NOMO-1 treated with dmso at 0.1 percent for 144 hours (cell line): ENCODE results near the gene HOXB3.
A peak's percentile ranks its signal among the peaks of the same experiment; 100 is the strongest.

ENCODE experiments used
- DNase-seq: peaks from one replicate; lab custom pipeline; 2025; ENCODE audit not compliant: unreplicated experiment; lab: John Stamatoyannopoulos, UW

The HOXB3 gene

DNA sequence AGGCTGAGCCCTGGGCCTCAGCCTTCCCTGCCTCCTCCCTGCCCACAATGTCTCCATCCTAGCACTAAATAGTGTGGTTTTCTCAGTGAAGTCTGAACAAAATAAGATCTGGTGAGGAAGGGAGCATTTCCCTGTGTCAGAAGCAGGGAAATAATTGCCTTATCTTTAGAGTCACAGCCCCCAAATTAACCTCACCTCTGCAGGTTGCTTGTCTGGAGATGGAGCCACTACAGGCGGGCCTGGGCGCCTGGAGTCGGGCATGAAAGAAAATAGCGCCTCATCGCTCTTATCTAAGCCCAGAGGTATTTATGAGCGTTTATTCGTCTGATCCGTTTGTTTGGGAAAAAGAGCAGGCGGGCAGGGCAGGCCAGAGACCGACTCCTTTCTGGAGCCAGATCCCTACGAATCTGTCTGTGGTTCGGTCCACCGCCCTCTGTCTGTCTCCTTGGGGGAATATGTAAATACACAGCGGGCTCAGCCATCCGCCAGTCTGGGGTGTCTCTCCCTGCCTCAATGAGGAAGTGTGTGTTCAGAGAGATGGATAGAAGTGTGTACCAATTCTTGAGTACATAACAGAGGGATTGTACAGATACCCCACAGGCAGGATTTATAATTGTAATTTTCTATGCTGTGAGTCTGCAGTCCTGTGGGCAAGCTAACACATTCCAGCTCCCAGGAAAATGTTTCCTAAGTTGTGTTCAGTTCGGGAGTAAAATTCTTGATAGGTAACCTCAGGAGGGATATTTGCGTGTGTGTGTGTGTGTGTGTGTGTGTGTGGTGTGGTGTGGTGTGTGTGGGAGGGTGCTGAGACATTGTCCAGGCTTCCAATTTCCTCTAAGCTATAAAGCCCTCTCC, 10.4 kb upstream of the HOXB3 start:
- no peak for DNase-seq

DNA sequence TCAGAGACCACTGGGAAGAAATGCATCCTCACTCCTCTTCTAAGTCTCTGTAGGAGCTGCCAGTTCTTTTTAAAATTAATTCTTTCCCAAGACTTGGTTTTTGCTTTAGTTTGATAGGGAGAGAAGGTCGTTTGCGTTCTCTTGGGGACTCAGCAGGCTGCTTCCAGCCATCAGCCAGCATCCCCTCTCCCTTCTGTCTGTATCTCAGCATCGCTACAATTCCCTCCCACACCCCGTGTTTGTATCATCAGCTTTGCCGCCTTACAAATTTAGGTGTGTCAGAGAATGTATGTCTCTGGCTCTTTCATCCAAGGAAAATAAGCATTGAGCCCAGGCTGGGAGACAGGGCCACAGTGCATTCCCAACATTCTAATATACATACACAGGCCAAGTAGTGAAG, 9.3 kb upstream of the HOXB3 start:
- DNase-seq: no peak

DNA sequence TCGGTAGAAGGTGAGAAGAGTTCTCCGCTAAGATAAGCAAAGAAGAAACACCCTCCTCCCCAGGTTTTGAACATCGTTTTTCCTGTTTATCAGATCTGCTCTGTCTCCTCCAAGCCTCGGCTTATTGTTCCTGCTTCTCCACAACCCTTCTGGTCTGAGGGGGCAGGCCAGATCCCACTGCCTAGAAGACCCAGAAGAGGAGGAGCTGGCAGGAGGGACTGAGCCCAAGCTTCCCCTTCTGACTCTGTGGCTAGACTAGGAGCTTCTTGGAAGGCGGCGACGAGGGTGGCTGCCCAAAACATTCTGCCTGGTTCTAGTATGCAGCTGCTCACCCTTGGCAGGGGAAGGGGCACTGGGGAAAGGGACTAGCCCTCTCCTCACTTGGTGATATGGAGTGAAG, 8.7 kb upstream of the HOXB3 start:
- DNase-seq: no peak

DNA sequence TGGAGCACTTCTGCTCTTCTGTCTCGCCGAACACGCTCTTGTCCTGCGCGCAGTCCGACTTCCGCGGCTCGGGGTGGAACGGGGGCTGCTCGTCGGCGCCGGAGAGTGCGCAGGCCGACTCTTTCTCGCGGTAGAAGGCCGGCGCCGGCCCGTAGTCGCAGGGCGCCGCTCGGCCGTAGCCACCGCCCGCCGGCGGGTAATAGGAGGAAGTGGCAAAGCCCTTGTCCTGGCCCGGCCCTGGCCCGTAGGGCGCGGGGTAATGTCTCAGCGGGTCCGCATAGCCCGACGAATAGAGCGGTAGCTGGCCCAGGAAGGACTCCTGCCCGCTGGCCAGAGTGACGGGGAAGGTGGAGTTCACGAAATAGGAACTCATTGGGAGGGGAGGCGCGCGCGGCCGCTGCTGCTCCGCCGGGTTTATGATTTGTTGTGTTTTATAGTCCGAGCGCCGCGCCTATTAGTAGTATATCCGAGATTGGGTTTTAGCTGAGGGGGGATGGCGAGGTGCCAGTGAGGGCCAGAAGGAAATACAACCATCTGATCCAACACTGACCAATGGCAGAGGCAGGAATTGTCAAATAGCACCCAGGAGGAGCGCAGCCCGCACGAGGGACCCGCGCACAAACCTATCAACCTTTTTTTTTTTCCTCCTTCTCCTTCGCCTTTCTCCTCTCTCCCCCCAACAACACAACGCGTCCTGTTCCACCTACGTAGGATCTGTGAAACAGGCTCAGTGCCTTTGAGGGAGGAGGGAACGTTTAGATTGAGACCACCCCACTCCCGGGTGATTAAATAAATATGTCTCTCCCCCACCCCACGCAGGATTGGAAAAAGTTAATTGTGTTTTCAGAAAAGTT, 8.0 kb upstream of the HOXB3 start:
- DNase-seq: no peak

DNA sequence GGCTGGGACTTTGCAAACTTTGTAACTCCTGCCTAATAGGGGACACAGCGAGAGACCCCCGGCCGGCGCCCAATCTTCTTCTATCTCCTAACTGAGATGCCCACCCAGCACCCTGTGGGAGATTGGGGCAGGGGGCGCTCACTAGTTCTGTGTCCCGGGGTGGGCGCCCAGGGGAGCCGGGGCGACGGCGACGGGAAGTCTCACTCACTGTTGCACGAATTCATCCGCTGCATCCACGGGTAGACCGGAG, 7.4 kb upstream of the HOXB3 start:
- DNase-seq: no peak

DNA sequence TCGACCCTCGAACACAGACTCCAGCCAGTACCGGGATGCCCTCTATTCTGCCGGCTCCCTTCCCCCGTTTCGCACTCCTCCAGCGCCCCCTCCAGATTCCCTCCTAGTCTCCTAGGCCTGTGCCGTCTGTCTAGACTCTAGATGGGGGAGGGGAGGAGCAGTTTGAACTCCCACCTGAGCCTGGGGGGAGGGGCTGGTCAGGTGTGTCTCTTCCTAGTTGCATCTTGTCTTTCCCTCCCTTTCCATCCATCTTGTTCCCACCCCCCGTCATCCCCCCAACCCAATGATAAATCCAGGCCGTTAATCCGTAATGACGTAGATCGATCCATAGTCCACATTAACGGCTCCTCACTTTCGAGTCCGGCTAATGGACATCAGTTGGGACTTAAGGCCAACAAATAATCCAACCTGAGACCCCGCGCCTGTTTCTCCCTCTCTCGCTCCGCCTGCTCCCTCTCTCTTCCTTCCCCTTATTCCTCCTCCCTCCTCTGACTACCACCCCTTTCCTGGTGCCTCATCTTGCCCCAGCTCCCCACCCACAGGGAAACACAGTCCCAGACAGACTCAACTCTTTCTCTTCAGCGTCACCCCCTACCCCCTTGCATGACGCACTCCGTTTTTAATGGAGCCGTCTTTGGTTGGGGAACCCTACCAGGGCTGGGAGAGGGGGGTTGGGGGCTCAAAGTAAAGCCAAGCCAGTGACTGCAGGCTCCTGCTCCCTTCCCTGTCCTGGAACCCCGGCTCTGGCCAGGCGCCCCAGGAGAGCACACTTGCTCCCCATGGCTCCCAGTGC, 6.9 kb upstream of the HOXB3 start:
- no peak for DNase-seq

DNA sequence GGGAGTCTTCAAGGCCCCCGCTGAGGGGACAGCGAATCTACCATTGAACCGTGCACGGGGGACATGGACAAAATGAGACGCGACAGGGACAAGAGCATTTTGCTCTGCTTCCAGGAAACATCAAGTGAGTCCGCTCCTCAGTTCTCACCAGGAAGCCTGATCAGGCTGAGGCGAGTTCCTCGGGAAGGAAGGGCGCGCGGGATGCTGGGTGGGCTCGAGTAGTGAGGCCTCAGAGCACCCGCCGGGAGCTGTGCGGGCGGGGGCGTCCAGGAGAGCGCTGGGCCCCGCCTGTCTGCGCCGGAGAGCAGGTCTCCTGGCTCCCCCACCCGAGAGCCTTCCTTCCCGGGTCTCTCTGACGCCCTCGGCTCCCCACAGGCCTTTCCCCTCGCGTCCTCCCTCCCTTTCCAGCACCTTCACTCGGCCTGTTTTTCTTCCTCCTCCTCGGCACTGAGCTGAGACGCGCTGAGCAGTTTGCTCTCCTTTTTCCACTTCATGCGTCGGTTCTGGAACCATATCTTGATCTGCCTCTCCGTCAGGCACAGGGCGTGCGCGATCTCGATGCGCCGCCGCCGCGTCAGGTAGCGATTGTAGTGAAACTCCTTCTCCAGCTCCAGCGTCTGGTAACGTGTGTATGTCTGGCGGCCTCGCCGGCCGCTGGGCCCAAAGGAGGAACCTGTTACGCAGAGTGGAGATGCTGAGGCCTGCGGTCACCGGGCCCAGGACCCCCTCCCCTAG, 6.1 kb upstream of the HOXB3 start:
- DNase-seq: no peak

DNA sequence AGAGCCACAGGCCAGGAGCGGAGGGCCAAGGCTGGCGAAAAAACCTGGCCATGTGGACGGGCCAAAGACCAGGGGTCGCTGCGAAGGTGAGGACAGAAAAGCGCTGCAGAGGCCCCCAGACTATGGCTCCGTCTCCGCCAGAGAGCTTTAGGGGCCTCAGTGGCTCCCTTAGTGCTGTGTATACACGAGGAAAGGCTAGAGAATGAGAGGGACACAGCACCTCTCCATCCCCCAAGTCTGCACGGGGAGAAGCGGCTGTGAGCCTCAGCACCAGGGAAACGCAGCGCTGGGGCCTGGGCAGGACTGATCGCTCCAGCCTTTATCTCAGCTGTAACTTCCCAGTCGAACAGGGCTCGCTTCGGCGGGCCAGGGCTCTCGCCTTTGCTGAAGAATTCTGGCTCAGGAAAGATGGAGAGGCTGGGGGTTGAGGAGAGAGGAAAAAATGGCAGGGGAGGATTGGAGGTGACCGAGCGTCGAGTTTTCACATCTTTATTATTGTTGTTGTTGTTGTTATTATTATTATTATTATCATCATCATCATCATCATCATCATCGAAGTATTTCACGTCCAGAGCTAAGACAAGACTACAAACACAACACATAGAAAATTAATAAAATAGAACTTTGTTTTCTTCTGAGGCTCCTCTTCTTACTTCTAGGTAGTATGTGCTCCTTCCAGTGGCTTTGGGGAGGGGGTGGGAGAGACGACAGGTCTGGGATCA, 5.4 kb upstream of the HOXB3 start:
- no peak for DNase-seq

DNA sequence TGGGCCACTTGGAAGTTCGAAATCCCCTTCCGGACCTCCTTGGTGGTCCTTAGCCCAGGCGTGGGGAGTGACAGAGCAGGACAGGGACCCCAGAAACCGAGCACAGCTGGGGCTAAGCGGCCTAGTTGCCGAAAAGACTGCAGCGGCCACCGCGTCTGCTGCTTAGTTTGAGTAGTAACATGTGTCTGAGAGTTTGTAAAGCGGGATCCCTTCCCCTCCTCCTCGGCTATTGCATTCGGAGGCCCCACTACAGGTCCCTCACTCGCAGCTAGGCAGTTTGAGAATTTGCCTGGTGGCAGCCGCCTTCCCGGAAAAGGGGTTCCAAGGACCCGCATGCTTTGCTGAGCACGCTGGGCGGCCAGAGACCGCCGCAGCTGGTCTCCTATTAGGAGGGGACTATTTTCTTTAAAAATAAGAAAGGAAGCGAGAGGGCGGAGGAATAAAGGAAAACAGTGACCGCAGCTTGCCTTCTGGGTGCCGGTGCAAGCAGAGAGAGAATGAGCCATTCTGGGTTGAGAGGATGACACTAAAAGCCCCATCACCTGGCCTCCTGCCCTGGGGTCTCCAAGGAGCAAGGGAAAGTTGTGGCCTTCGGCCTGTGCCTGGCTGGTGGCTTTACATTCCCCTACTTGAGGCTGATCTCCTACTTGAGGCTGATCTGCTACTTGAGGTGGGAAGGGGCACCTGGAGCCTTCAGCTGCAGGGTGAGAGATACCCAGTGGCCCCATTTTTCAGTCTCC, 4.7 kb upstream of the HOXB3 start:
- no peak for DNase-seq

DNA sequence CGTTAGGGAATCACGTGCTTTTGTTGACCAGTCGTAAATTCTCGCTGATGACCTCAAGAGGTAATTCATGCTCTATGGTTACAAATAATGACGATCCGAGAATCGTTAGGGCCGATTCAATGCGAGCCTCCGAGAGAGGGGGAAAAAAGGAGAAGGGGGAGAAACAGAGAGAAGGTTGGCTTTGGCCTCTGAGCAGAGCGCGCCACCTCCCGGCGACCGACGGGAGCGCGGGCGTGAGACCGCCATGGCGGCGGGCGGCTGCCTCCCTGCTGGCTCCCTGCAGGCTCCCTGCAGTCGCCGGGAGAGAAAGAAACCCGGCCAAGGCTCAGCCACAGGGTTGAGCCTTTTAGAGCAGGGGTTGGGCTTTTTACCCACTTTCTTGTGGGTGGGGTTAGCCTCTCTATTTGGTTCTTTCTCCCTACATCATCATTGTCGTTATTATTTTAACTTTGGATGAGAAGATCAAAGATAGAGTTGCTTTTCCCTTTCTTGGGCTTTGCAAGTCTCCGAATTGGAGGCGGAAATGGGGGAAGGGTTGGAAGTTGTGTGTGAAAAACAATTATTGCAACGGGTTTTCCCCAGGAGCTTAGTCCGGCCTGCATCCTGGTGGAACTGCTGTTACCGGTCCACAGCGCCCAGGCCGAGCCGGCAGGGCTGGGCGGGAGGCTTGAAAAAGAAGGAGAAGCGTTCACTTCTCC, 3.9 kb upstream of the HOXB3 start:
- DNase-seq: peak; percentile 55

DNA sequence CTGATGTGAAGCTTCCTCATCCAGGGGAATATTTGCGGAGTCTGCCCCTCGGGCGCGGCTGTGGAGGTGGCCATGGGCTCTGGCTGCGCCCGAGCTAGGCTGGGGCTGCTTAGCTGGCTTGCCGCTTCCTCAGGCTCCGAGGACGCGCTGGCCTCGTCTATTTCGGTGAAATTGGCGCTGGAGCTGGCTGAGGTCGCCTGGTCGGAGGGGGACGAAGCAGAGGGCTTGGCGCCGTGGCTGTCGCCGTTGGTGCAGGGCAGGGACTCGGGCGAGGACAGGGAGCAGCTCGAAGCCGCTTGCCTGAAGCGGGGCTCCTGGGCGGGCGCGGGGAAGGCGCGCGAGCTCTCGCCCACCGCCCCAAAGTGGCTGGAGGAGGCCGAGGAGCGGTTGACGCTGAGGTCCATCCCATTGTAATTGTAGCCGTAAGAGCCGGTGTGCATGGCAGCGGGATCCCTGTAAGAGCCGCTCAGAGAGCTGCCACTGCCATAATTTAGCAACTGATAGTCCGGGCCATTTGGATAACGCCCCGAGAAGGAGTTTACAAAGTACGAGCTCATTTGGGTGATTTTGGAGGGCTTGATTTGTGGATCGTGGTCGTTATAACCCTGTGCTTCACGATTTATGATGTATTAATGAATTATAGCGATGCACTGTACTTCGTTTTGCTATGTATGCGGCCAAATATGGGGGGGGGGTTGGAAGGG, 3.2 kb upstream of the HOXB3 start, which contains the start of gene HOXB5:
HOXB5 (minus strand) TSS at position 654 of the 704 bp plus-strand sequence; CDS start at position 557, 97 bp downstream.
- DNase-seq: no peak

DNA sequence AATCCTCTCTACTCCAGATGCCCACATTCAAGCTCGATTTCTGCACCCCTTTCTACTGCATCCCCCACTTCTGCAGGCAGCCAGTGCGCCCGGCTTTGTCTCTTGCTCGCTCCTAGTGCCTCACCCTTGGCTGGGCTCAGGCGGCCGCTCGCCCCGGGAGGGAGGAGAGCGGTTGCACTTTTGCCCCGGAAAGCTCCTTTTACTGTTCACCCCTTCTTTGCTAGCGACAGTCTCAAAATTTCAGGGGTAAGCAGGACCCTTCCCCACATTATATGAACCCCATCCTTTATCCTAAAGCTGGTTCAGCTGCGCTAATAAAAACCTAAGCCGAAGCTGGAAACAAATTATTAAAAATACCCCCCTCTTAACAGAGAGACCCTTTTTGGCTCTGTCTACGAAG, 2.5 kb upstream of the HOXB3 start:
- no peak for DNase-seq

DNA sequence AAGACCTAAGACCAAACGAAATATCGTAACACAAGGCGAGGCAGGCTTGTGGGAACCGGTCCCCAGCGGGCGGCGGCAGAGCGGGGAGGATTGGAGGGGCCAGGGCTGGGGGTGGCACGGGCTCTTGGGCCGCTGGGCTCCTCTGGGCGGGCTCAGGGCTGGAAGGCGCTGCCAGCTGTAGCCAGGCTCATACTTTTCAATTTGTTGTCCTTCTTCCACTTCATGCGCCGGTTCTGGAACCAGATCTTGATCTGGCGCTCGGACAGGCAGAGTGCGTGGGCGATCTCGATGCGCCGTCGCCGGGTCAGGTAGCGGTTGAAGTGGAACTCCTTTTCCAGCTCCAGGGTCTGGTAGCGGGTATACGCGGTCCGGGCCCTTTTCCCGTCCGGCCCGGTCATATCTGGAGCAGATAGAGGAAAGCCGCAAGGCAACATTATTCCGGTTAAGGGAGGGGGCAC, 2.0 kb upstream of the HOXB3 start:
- DNase-seq: no peak

DNA sequence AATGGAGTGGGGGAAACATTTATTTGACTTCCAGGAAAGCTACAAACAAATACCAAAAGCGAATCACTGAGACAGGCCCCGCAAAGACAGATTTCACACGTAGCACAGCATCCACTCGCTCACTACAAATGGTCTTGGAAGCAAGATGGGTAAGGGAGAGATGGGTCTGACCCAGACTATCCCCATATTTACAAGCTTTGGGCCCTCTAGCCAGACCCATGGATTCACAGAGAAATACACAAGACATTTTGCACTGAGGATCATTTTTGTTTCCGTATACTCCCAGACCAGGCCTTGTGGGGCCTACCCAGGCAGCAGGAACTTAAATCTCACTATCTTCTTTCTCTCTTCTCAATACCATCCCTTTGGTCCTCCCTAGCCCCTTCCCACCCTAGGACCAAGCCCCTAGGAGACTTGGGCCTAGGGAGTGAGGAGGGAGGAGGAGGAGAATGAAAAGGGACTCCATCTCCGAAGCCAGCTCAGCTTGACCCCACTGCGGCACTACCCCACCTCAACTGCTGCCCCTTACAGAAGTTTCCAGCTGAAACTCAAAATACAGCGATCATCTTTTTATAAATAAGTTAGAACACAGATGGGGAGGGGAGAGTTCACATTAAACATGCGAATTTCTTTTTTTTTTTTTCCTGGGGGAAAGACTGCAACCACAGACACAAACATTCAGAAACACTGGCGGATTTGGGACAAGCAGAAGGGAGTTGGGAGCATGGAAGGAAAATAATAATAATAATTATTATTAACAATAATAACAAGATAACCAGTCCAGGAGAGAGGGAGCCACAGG, 1.4 kb upstream of the HOXB3 start:
- no peak for DNase-seq

DNA sequence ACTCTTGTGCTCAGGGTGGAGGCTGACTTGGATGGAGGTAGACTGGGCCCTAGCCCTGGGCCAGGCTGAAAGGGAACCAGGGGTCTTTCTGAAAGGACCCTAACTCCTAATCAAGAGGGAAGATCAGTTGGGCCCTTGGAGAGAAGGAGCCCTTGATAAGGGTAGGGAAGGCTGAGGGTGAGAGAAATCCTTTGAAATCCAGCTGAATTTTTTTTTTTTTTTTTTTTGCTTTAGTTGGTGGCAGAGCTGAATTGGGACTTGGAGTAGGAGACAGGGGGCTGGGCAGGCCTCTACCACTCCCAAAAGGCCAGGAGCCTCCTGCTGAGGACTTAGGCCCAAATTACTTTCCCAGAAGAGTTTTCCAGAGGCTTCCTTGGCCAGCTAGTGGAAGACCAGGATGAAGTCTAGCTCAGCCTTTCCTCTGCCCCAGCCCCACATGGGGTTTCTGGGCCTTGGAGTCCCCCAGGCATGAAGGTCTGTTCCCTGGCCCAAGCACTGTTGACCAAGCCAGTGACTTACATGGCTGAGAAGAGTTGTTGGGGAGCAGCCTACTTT, 643 bp upstream of the HOXB3 start:
- DNase-seq: no peak

DNA sequence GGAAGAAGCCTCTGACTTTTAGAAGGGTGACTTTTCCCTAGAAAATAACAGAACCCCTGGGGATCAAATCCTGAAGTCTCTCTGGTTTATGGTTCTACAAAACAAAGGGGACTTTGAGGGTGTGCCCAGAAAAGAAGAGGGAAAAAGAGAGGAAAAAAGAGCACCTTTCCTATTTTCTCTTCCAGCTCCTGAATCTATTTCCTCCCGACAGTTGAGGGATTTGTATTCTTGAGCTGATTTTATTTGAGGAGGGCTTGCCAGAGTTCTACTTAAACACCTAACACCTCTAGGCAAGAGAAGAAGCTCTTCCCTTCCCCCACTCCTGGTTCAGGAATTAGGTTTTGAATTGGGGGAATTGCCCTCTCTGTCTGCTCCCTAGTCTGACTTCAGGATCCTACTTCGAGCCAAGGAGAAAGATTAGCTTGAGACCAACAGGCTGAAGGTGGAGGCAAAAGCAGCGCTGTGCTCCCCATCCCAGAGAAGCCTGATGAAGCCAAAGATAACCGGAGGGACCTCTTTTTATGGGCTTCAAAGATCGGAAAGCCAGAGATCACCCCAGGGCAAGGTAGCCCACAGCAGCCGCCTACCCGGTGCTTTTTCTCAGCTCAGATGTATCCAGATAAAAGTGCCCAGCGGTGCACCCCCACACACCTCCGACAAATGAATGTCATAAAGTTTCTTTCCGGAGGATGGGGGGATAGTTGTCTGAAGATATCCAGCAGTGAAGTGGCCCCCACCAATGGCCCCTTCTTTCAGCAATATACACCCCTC, 796 bp downstream of the HOXB3 start:
- no peak for DNase-seq
